HG03175 (cell line): ENCODE results near the gene SYNRG.

Experiments
- ATAC-seq: cut with Tn5 transposase; IDR thresholded peaks from one replicate; pipeline ENCODE4 v1.9.1; 2021; ENCODE audit warnings: mild to moderate bottlenecking, moderate library complexity; ENCODE audit not compliant: unreplicated experiment

The SYNRG gene

DNA sequence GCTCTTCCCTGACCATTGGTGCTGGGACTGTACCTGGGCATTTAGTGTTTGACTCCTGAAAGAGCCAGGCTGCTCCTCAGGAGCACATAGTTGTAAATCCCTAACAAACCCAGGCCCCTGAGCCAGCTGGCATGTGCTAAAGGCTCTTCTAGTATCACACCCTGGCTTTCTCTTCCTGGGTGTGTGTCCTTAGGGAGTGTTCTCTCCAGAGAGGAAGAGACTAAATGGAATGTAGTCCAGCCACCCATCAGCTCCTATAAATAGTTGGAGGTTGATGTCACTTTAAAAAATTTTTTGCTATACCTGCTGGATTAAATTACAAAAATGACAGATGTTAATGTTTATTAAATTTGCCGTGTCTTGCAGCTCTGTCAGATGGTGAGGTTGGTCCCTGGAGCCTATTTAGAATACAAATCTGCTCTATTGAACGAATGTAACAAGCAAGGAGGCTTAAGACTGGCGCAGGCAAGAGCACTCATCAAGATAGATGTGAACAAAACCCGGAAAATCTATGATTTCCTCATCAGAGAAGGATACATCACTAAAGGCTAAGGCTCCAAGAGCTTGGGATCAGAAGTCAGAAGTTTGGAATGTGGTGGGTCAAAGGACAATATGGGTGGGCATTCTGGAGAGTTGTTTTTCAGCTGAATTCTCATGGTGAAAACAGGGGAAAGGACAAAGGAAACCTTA is 132.6 kb downstream of the SYNRG start:
- no peak for ATAC-seq

DNA sequence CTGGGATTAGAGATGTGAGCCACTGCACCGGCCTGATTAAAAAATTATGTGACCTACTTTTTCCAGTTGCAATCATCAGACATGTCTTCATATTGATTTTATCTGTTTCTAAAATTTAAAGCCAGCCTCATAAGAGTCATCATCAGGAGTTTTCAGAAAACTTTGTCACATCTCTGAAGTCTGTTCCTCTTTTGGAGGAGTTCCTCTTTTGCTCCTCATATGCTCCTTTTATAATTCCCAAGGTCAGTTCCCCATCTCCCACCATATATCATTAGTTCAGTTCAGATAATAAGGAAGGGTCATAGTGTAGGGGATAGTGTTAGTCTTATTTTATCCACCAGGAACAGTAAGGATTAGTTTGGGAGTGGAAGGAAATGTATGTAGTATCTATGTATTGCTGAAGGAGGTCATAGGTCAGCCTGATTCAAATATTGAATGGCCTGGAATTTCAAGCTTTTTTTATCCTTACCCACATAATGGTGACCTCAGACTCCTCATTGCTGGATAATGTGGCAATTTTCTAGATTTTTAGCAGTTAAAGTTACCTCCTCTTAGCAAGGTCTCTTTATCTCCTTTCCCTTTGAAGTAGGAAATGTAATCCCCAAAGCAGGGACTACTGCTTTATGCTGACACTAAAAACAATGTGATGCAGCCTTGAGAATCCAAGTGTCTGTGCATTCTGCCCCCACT is 133.3 kb downstream of the SYNRG start:
- ATAC-seq, result no peak

DNA sequence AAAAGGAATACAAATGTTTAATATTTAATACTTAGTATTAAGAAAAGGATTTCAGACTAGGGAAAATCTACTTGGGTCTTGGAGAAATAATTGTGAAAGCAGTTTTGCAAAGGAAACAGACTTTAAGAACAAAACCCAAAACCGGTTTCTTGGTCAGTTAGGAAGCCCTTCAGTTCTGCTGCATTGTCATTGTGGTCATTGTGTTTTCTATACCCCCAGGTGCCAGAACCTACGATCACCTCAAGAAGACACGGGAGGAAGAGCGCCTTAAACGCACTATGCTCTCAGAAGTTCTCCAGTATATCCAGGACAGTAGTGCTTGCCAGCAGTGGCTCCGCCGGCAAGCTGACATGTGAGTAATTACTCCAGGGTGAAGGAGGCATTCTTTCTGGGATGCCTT is 139.0 kb downstream of the SYNRG start:
- ATAC-seq, result no peak

DNA sequence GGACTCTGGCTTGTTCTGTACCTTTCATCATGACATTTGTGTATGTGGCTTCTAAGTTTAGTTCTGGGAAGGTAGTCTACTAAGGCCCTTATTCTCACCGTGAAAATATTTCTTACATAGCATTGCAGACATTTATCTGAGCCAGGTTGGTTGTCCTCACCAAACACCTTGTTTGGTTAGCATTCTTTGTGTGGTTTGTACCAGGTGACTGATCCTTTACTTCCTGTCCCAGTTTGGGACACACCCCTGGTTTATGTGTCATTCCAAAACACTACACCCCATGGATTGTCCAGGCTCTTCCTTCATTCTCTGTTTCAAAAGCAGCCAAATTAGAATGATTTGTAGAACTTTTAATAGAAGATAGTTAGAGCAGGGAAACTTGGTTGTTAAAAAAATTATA is 142.7 kb downstream of the SYNRG start:
- no peak for ATAC-seq

DNA sequence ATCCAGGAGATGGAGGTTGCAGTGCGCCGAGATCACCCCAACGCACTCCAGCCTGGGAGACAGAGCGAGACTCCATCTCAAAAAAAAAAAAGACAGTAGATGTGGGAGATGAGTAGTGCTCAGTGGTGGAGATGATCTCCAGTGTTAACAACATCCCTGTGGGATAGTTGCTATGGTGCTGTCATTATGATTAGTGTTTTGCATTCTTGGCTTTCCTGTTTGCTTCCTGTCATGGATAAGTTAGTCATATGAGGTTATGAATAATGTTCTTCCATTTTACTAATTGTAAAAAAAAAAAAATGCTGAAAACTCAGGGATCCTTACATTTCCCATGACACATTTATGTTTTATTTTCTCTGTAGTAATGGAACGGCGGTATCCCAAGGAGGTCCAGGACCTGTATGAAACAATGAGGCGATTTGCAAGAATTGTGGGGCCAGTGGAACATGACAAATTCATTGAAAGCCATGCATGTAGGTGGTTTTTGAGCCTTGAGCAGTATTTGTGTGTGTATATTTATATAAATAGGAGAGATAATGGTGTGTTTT is 144.1 kb downstream of the SYNRG start:
- ATAC-seq, result no peak
